ENCODE results near the gene DCAF4L1.

DCAF4L1 gene

GRCh38 chr4:41990365-41991111 lies 9.0 kb downstream of the DCAF4L1 start, which contains the start of gene SLC30A9:
TSS of gene SLC30A9 (plus strand) at chr4:41990530. CDS start at chr4:41990652, 122 bp downstream.
- peak; percentile 85 for DNase-seq (ENCODE audit: low read depth, low spot score)

- no peak for DNase-seq (ENCODE audit: low read depth, low spot score)
These were observed 10.6 kb downstream of the DCAF4L1 start for GRCh38 chr4:41991916-41992767.

- DNase-seq (ENCODE audit: low read depth, low spot score) = no peak
These were observed 11.7 kb downstream of the DCAF4L1 start for GRCh38 chr4:41992967-41993857.

GRCh38 chr4:41994461-41994985 lies 13.0 kb downstream of the DCAF4L1 start:
- no peak for DNase-seq (ENCODE audit: low read depth, low spot score)

- no peak for DNase-seq (ENCODE audit: low read depth, low spot score)
These were observed 16.5 kb downstream of the DCAF4L1 start for GRCh38 chr4:41998019-41998418.

GRCh38 chr4:41999321-41999720 lies 17.8 kb downstream of the DCAF4L1 start:
- DNase-seq (ENCODE audit: low read depth, low spot score) = no peak

- no peak for DNase-seq (ENCODE audit: low read depth, low spot score)
These were observed 26.6 kb downstream of the DCAF4L1 start for GRCh38 chr4:42008011-42008786.

- DNase-seq (ENCODE audit: low read depth, low spot score) = no peak
These were observed 33.9 kb downstream of the DCAF4L1 start for GRCh38 chr4:42015438-42015837.

- no peak for DNase-seq (ENCODE audit: low read depth, low spot score)
These were observed 36.9 kb downstream of the DCAF4L1 start for GRCh38 chr4:42018451-42018850.

All from activated CD4-positive, CD25-positive, alpha-beta regulatory T cell treated with anti-CD3 and anti-CD28 coated beads, Interleukin-2, amount 50 U/mL, for 16 hours (primary cell).